Activated naive CD4-positive, alpha-beta T cell treated with anti-CD3 and anti-CD28 coated beads for 36 hours (primary cell): ENCODE data around the gene MCEE. TPM values are rescaled to one million over a fixed set of nuclear protein-coding genes. Genes with fewer than 3 reads are reported as not detected.
A peak's percentile ranks its signal among the peaks of the same experiment; 100 is the strongest.
"Not testable (repeated sequence)": the region's sequence is repeated elsewhere in the genome, so short reads cannot be mapped to it uniquely, and the experiment has no call there.

Source experiments
- CTCF ChIA-PET: fragments of 350-600 bp; sonication (Branson Sonifier 250); formaldehyde crosslinking; loops from one replicate; lab custom pipeline; 2021; ENCODE audit warnings: antibody characterized with exemption; lab: Charles Lee
- DNase-seq: peaks from one replicate; pipeline ENCODE4 v3.0.0-alpha.2; 2020
- H3K27ac Mint-ChIP-seq: one replicate; pipeline ENCODE4 v1.8.0; 2021; ENCODE audit warnings: mild to moderate bottlenecking, mixed read lengths
- H3K27me3 Mint-ChIP-seq: one replicate; pipeline ENCODE4 v1.8.0; 2021; ENCODE audit warnings: low read depth, mixed read lengths
- H3K36me3 Mint-ChIP-seq: one replicate; pipeline ENCODE4 v1.8.0; 2021; ENCODE audit warnings: low read depth, mixed read lengths
- H3K4me1 Mint-ChIP-seq: one replicate; pipeline ENCODE4 v1.8.0; 2021; ENCODE audit warnings: low read depth, mixed read lengths
- H3K4me3 Mint-ChIP-seq: one replicate; pipeline ENCODE4 v1.8.0; 2021; ENCODE audit warnings: mild to moderate bottlenecking, moderate library complexity, mixed read lengths
- H3K9me3 Mint-ChIP-seq: one replicate; pipeline ENCODE4 v1.8.0; 2021; ENCODE audit warnings: mixed read lengths
- intact Hi-C: fragments of 100-400 bp; cut with micrococcal nuclease; formaldehyde crosslinking; loops from one replicate; pipeline ENCODE4 v1.15.1; 2023
- total RNA-seq, 2 experiments: library from RNA; stranded (reverse); gene quantifications; one replicate each; pipeline ENCODE4 v1.2.3, GENCODE V29; 2021

MCEE gene
- total RNA-seq, 2 experiments from 2014 or later, result 14.0 to 15.8 TPM

- CTCF ChIA-PET, result interaction anchor here (0.7 to 3.2 kb wide), 25 partner anchors 9 to 231 kb away, joined by 3 to 30 read pairs (median 5); partner anchors contain the start of genes MCEE, MPHOSPH10, NAGK and ZNF638
Observed at GRCh38 chr2:71100195-71100964, 29.6 kb downstream of the MCEE start.

GRCh38 chr2:71092491-71093260 lies 37.4 kb downstream of the MCEE start:
- DNase-seq, H3K9me3 Mint-ChIP-seq, H3K27ac Mint-ChIP-seq, H3K36me3 Mint-ChIP-seq, H3K4me3 Mint-ChIP-seq, H3K4me1 Mint-ChIP-seq, intact Hi-C loops, H3K27me3 Mint-ChIP-seq: not testable (repeated sequence)
- CTCF ChIA-PET, result interaction anchor here (2.2 kb wide), 1 partner anchor 8 kb away, joined by 13 read pairs; no protein-coding TSS in a partner anchor

More at GRCh38 chr2:71100195-71100964, 29.6 kb downstream of the MCEE start:
- Mint-ChIP-seq H3K27me3 (peaks cover 3% of the 10 kb centered on the region), H3K36me3 (no peaks in the 10 kb centered on the region), H3K9me3 (peaks cover under 1% of the 10 kb centered on the region), H3K27ac (no peak overlapping the region), H3K4me1 (peaks cover 3% of the 10 kb centered on the region), H3K4me3 (no peak overlapping the region)
- intact Hi-C loops, result loop anchor here (1.0 to 2.0 kb wide), 5 partner anchors 28 to 77 kb away; partner anchors contain the start of genes MCEE and MPHOSPH10
- peak; percentile 75 for DNase-seq

- H3K27ac Mint-ChIP-seq, DNase-seq, H3K27me3 Mint-ChIP-seq, H3K9me3 Mint-ChIP-seq, H3K36me3 Mint-ChIP-seq, H3K4me1 Mint-ChIP-seq, H3K4me3 Mint-ChIP-seq, intact Hi-C loops: not testable (repeated sequence)
- CTCF ChIA-PET, result interaction anchor here (1.1 to 2.2 kb wide), 2 partner anchors 8 to 90 kb away, joined by 3 to 13 read pairs; no protein-coding TSS in a partner anchor
Observed at GRCh38 chr2:71091808-71092207, 38.2 kb downstream of the MCEE start.

- CTCF ChIA-PET, intact Hi-C loops, DNase-seq, H3K9me3 Mint-ChIP-seq, H3K36me3 Mint-ChIP-seq, H3K27me3 Mint-ChIP-seq, H3K27ac Mint-ChIP-seq, H3K4me1 Mint-ChIP-seq, H3K4me3 Mint-ChIP-seq: not testable (repeated sequence)
Observed at GRCh38 chr2:71089475-71089874, 40.6 kb downstream of the MCEE start.

GRCh38 chr2:71085325-71086003 lies 44.6 kb downstream of the MCEE start:
- H3K9me3 Mint-ChIP-seq, H3K36me3 Mint-ChIP-seq, H3K4me3 Mint-ChIP-seq, H3K27me3 Mint-ChIP-seq, CTCF ChIA-PET, DNase-seq, H3K27ac Mint-ChIP-seq, intact Hi-C loops: not testable (repeated sequence)
- peaks cover 14% of the 10 kb centered on the region for H3K4me1 Mint-ChIP-seq

DNA sequence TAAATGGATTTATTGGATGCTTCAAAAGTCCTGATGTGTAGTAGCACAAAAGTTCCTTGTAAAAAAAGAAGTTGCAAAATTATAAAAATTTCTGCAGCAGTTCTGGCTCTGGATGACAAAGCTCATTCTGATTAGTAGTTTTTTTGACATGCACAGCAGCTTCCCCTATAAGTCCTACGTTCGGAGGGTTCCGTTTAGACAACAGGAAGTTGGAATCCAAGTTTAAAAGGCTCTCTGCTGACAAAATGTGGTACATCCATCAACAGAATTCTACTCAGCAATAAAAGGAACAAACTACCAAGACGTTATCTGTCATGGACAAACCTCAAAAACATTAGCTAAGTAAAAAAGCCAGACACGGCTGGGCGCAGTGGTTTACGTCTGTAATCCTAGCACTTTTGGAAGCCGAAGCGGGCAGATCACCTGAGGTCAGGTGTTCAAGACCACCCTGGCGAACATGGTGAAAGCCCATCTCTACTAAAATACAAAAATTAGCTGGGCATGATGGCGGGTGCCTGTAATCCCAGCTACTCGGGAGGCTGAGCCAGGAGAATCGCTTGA lies 46.2 kb downstream of the MCEE start:
- H3K4me3 Mint-ChIP-seq, H3K9me3 Mint-ChIP-seq, H3K36me3 Mint-ChIP-seq, intact Hi-C loops, DNase-seq, H3K27me3 Mint-ChIP-seq, H3K27ac Mint-ChIP-seq: not testable (repeated sequence)
- CTCF ChIA-PET, result interaction anchor here (1.0 kb wide), 1 partner anchor 17 kb away, joined by 3 read pairs; no protein-coding TSS in a partner anchor
- peaks cover 14% of the 10 kb centered on the region for H3K4me1 Mint-ChIP-seq

DNA sequence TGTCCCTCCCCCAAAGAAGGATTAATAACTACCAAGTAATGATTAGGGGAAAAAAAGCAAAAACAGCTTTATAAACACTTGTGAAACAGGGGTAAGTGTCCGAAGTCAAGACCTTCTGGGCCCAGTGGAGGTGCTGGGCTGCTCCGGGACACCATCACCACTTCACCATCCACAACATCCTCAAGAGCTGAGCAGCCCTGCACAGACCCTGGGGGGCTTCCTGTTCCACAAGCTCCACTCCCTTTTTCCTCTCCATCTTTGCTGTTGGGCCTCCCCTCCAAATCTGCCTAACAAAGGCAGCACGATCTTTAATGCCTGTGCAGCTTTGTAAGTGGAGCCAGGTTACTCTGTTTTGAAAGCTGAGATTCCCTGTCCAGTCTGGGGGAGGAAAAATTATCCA lies 46.7 kb downstream of the MCEE start:
- H3K36me3 Mint-ChIP-seq, H3K27ac Mint-ChIP-seq, H3K27me3 Mint-ChIP-seq, H3K4me3 Mint-ChIP-seq, intact Hi-C loops, CTCF ChIA-PET, DNase-seq, H3K9me3 Mint-ChIP-seq: not testable (repeated sequence)
- H3K4me1 Mint-ChIP-seq, result peaks cover 14% of the 10 kb centered on the region

DNA sequence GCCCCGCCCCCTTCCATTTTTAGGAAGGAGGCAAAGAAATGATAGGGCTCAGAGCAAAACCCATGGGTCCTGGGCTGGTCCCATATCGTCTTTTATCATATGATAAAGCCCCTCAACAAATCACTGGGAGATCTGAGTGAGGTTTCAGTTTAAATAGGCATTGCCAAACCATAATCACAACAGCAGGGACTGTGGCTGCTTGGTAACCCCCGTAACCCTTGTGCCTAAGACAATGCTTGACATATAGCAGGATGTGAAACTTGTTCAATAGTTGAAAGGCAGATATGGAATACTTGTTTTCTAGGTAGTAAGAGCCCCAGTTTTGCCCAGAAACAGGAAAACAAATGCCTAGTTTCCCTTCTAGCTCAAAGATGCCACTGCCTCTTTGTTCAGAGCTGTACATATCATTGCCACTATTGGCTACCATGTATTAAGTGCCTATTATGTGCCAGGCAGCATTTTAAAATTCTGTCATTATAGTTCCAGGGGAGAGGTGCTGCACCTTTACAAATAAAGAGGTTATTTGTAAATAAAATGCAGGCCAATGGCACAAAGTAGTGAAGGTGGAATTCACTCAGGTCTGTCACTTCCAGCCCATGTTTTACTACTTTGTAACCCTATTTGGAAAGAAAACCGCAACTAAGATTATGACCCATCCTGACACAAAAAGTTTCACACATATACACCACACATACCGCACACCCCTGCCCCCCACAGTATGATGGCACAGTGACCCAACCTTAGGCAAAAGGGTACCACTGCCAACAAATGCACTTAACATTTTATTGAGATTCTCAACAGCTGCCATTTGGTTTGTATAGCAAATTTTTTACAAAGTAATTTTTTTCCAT lies 47.4 kb downstream of the MCEE start:
- intact Hi-C loops, result no loop called here
- Mint-ChIP-seq H3K9me3 (no peaks in the 10 kb centered on the region), H3K4me1 (peaks cover 14% of the 10 kb centered on the region), H3K4me3 (no peak overlapping the region), H3K36me3 (peaks cover 8% of the 10 kb centered on the region), H3K27ac (no peak overlapping the region), H3K27me3 (no peaks in the 10 kb centered on the region)
- peak; percentile 69 for DNase-seq
- CTCF ChIA-PET, result interaction anchor here (1.1 kb wide), 1 partner anchor 18 kb away, joined by 3 read pairs; no protein-coding TSS in a partner anchor

GRCh38 chr2:71078624-71079023 lies 51.4 kb downstream of the MCEE start:
- peaks cover 14% of the 10 kb centered on the region for H3K4me1 Mint-ChIP-seq
- no peaks in the 10 kb centered on the region for H3K9me3 Mint-ChIP-seq
- no peaks in the 10 kb centered on the region for H3K27me3 Mint-ChIP-seq
- intact Hi-C loops, result no loop called here
- no peak overlapping the region for H3K4me3 Mint-ChIP-seq
- no peak overlapping the region for H3K27ac Mint-ChIP-seq
- H3K36me3 Mint-ChIP-seq, result peaks cover 20% of the 10 kb centered on the region
- CTCF ChIA-PET, result interaction anchor here (0.7 to 1.9 kb wide), 2 partner anchors 10 to 22 kb away, joined by 3 to 5 read pairs; no protein-coding TSS in a partner anchor
- DNase-seq, result no peak

- CTCF ChIA-PET, result interaction anchor here (0.7 kb wide), 1 partner anchor 26 kb away, joined by 6 read pairs; no protein-coding TSS in a partner anchor
- H3K27ac Mint-ChIP-seq, result no peak overlapping the region
Observed at GRCh38 chr2:71074893-71075395, 55.1 kb downstream of the MCEE start.

GRCh38 chr2:71073475-71073874 lies 56.6 kb downstream of the MCEE start:
- Mint-ChIP-seq H3K27ac (peak overlapping the region; percentile 87), H3K9me3 (no peaks in the 10 kb centered on the region), H3K4me1 (peaks cover 53% of the 10 kb centered on the region), H3K36me3 (peaks cover 20% of the 10 kb centered on the region), H3K27me3 (no peaks in the 10 kb centered on the region), H3K4me3 (no peak overlapping the region)
- no peak for DNase-seq
- CTCF ChIA-PET, result interaction anchor here (3.3 kb wide), 1 partner anchor 27 kb away, joined by 30 read pairs; no protein-coding TSS in a partner anchor
- intact Hi-C loops, result loop anchor here (2.0 kb wide), 1 partner anchor 27 kb away; no protein-coding TSS in a partner anchor

More at GRCh38 chr2:71074893-71075395, 55.1 kb downstream of the MCEE start:
- Mint-ChIP-seq H3K4me1 (peaks cover 43% of the 10 kb centered on the region), H3K27me3 (no peaks in the 10 kb centered on the region), H3K36me3 (peaks cover 26% of the 10 kb centered on the region), H3K4me3 (no peak overlapping the region), H3K9me3 (no peaks in the 10 kb centered on the region)
- intact Hi-C loops, result no loop called here
- DNase-seq, result no peak
